ENCODE measurements around the gene SEC22A.

- TF ChIP-seq, protein P1, sequence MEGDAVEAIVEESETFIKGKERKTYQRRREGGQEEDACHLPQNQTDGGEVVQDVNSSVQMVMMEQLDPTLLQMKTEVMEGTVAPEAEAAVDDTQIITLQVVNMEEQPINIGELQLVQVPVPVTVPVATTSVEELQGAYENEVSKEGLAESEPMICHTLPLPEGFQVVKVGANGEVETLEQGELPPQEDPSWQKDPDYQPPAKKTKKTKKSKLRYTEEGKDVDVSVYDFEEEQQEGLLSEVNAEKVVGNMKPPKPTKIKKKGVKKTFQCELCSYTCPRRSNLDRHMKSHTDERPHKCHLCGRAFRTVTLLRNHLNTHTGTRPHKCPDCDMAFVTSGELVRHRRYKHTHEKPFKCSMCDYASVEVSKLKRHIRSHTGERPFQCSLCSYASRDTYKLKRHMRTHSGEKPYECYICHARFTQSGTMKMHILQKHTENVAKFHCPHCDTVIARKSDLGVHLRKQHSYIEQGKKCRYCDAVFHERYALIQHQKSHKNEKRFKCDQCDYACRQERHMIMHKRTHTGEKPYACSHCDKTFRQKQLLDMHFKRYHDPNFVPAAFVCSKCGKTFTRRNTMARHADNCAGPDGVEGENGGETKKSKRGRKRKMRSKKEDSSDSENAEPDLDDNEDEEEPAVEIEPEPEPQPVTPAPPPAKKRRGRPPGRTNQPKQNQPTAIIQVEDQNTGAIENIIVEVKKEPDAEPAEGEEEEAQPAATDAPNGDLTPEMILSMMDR (IDR thresholded peaks at IDR 0.05; ENCODE audit: low read length) = no peak
- TF ChIP-seq EZH2 (IDR thresholded peaks at IDR 0.05; ENCODE audit: borderline replicate concordance, low read length) = no peak
These were observed 46.2 kb upstream of the SEC22A start for GRCh38 chr3:123155471-123156011.
